ENCODE data around the gene BCR. TPM values are rescaled to one million over a fixed set of nuclear protein-coding genes. Genes with fewer than 3 reads are reported as not detected.

Gene BCR
- total RNA-seq, 2 donors from 2014 or later, result 43.3 to 50.3 TPM

DNA sequence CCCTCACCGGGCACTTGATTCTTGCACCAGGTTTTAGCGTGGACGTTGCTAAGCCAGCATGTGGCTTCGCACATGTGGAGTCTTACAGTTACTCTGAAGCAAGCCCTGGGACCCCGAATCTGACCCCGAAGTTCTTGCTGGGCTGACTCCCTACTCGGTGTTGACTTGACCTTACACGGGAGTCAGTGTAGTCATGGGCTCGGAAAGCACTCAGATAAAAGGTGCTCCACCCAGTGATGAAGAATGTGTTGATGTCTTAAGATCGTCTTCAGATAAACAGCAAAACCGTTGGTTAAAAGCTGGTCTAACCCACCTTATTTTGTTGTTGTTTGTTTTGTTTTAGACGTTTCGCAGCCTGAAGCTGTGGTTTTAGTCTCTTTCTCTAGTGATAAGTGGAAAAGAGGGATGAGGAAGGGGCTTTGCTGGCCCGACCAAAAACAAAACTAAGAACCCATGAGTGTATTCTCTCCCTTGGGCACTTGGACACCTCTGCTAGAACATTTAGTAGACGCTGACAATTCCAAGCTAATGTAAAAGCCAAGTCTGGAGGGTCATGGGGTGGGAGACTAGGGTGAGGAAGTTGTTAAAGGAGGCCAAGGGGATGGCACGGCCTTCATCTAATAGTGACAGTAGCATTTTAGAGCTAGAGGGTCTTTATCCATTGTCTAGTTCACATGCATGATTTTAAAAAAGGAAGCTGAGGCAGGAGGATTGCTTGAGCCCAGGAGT is 69.9 kb downstream of the BCR start:
- no peaks in the 10 kb centered on the region for H3K27me3 Mint-ChIP-seq
- peaks cover 26% of the 10 kb centered on the region for H3K4me1 Mint-ChIP-seq
- H3K27ac Mint-ChIP-seq, result peak overlapping the region; percentile 80
- H3K9me3 Mint-ChIP-seq, result no peaks in the 10 kb centered on the region
- no peak for ATAC-seq (replicated peaks)
- H3K36me3 Mint-ChIP-seq (ENCODE audit: low read depth), result peaks cover 17% of the 10 kb centered on the region
- peak overlapping the region; percentile 48 for H3K4me3 Mint-ChIP-seq

DNA sequence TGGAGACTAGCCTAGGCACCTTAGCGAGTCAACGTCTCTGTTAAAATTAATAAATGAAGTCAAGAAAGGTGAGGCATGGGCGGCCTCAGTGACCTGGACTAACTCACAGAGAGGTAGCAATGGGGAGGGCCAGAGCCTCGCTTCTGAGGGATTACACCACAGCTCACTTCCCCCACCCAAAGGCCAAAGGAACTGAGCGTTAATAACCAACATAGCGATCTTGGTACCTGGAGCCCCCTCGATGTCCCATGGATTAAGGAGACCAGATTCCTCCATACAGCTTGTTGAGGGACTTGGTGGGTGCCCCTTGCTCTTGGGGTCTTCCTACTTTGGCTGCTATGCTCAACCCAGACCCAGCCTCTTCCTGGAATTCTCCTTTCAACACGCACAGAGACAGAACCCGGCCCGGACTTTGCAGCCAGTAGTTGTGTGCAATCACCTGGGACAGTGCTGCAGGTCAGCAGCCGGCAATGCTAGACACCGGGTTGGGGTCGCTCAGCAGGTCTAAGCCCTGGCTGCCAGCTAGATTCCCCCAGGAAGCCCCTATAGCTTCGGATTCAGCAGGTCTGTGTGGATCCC is 70.6 kb downstream of the BCR start:
- peaks cover 21% of the 10 kb centered on the region for H3K4me1 Mint-ChIP-seq
- no peaks in the 10 kb centered on the region for H3K27me3 Mint-ChIP-seq
- peak overlapping the region; percentile 48 for H3K4me3 Mint-ChIP-seq
- H3K36me3 Mint-ChIP-seq (ENCODE audit: low read depth), result peaks cover 24% of the 10 kb centered on the region
- H3K9me3 Mint-ChIP-seq, result no peaks in the 10 kb centered on the region
- ATAC-seq (replicated peaks), result no peak
- H3K27ac Mint-ChIP-seq, result peak overlapping the region; percentile 80

DNA sequence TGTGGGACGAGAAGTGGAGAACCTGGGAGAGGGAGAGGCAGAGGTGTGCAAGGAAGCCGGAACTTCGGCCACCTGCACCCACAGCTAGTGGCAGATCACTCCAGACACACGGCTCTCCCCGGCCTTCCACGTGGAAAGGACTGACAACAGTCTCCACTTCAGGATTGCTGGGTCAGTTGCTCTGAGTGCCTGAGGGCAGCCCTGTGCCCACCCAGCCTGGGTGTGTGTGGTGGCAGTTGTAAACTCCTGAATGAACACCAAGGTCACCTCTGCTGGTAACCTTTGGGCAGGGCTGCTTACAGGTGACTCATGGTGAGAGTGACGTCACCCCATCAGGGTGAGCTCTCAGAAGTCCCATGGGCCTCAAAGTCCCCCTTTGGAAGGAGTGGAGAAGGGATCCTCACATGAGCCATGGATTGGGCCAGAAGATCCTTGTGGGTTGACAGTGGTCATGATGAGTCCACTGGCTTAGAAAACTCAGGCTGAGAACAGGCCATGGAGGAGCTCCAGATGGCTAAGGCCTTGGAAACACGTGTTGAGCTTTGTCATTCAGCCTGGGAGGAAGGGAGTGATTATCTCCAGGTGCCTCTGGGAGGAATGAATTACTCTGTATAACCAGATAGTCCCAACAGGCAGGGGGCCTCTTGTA is 71.3 kb downstream of the BCR start:
- Mint-ChIP-seq H3K27me3 (no peaks in the 10 kb centered on the region), H3K9me3 (no peaks in the 10 kb centered on the region), H3K4me1 (peaks cover 19% of the 10 kb centered on the region), H3K4me3 (no peak overlapping the region), H3K36me3 (ENCODE audit: low read depth) (peaks cover 25% of the 10 kb centered on the region), H3K27ac (peak overlapping the region; percentile 33)
- peak; percentile 88 for ATAC-seq (replicated peaks)

DNA sequence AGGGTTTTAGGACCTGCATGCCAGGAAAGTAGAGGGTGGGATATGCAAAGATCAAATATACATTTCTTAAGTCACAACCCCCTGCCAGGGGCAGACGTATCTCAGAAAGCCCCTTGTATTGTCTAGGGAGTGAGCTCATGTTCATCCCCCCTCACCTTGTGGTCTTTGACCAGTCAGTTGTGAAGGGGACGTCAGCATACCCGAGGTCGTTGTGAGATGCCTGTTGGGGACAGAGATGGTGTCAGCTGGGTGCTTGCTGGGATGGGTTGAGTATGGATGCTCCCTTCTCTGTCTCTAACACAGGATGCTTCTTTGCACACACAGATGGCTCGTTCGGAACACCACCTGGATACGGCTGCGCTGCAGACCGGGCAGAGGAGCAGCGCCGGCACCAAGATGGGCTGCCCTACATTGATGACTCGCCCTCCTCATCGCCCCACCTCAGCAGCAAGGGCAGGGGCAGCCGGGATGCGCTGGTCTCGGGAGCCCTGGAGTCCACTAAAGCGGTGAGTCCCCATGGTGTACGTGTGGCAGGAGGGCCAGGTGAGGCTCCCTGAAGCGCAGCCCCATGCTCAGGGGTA is 73.3 kb downstream of the BCR start:
- H3K9me3 Mint-ChIP-seq, result no peaks in the 10 kb centered on the region
- no peaks in the 10 kb centered on the region for H3K27me3 Mint-ChIP-seq
- H3K36me3 Mint-ChIP-seq (ENCODE audit: low read depth), result peaks cover 25% of the 10 kb centered on the region
- no peak for ATAC-seq (replicated peaks)
- peaks cover 9% of the 10 kb centered on the region for H3K4me1 Mint-ChIP-seq
- peak overlapping the region; percentile 65 for H3K27ac Mint-ChIP-seq
- H3K4me3 Mint-ChIP-seq, result no peak overlapping the region

DNA sequence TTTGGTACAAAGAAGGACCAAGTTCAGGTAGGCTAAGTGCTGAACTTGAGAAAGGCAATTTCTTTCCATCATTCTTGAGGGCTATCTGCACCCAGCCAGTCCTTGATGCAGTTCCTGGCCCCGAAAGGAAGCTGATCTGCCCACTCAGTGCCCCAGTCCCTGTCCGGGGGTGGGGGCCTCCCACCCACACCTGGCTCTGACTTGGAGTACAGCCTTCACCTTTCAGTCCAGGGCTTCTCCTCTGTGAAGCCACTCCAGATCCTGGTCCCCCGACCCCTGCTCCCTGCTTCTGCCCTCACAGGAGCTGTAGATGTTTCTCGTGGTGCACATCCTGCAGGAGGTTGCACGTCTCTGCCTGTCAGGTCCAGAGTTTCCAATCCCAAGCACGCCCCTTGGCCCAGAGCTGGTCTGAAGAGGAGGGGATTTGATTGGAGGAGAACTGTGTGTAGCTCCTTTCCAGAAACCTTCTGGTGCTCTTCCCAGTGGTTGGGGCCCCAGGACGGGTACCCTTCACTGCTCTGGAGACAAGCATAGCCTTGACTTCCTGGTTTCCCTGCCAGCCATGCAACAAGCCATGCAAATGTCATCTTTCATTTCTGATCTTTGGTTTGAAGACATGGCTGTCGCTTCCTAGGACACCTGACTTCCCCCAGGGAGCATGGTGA is 75.3 kb downstream of the BCR start:
- Mint-ChIP-seq H3K4me1 (peaks cover 3% of the 10 kb centered on the region), H3K27ac (peak overlapping the region; percentile 73), H3K27me3 (no peaks in the 10 kb centered on the region), H3K36me3 (ENCODE audit: low read depth) (peaks cover 27% of the 10 kb centered on the region), H3K4me3 (no peak overlapping the region), H3K9me3 (no peaks in the 10 kb centered on the region)
- ATAC-seq (replicated peaks), result no peak

DNA sequence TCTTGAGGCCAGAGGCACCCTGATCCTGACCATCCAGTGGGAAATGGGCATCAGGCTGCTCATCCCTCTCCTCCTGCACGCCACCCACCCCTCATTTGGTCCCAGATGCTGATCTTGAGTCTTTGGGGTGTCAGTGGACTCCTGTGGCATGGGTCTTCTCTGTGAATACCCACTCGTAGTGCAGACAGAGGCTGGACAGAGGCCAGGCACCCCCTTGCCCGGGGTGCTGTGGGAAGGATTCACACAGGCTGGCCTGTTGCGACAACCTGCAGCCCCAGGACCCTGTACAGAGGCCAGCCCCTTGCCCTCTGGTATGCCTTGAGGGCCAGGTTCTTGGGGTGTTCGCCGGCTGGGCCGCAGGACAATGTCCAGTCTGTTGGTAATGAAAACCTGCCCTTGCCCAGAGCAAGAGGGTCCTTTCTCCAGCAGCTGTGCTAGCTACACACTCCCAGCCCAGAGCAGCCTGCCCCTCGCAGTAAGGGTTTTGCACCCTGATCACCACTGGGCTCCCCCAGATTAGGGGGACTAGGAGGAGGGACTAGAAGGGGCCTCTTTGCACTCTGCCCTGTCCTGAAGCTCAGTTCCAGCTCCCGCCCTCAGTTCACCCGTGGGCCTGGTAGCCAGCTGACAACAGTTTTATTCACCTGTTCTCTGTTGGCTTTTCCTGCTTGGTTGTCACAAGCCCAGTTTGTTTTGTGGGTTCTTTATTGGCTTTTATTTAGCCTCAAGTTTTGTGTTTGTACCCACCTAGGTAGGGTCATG is 76.0 kb downstream of the BCR start:
- Mint-ChIP-seq H3K9me3 (no peaks in the 10 kb centered on the region), H3K4me3 (no peak overlapping the region), H3K4me1 (peaks cover 3% of the 10 kb centered on the region), H3K27ac (peak overlapping the region; percentile 54), H3K36me3 (ENCODE audit: low read depth) (peaks cover 34% of the 10 kb centered on the region), H3K27me3 (no peaks in the 10 kb centered on the region)
- ATAC-seq (replicated peaks), result no peak

DNA sequence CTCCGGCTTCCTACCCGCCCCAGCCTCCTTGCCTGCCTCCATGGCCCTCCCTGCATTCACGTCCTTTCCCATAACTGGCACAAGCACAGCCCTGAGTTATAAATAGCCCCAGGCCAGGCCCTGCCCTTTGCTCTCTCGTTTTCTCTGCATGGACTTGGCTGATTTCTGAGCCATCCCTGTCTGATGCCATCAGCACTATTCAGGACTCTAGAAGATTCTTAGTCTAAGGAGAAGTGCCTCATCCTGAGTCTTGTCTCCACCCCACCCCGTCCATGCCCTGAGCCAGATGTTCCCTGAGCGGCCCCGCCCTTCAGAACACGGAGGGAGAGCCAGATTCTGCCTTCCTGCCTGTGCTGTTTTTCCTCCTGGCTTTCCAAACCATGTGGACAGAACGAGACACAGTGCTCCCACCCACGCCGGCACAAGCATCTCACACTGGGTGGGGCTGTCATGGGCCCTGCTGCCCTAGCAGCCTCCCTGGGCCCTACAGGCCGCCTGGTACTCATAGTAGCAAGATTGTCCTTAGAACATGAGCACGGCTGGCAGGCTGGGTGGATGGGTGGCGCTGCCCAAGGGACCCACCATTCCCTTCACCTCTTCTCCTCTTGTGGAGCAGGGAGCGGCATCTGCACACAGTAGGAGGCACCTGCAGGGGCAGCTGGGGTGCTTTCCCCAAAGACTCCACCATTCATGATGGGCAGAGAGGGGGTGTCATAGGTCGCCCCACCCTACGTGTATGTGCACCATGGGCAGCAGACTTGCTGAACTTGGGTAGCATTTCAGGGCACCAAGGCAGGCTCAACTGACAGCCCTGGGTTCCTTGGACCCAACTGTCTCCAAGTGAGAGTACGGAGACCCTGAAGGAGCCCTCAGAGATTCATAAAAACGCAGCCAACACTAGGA is 76.9 kb downstream of the BCR start:
- no peak overlapping the region for H3K4me3 Mint-ChIP-seq
- H3K36me3 Mint-ChIP-seq (ENCODE audit: low read depth), result peaks cover 36% of the 10 kb centered on the region
- H3K27me3 Mint-ChIP-seq, result no peaks in the 10 kb centered on the region
- no peaks in the 10 kb centered on the region for H3K9me3 Mint-ChIP-seq
- ATAC-seq (replicated peaks), result no peak
- peak overlapping the region; percentile 54 for H3K27ac Mint-ChIP-seq
- peaks cover 3% of the 10 kb centered on the region for H3K4me1 Mint-ChIP-seq

DNA sequence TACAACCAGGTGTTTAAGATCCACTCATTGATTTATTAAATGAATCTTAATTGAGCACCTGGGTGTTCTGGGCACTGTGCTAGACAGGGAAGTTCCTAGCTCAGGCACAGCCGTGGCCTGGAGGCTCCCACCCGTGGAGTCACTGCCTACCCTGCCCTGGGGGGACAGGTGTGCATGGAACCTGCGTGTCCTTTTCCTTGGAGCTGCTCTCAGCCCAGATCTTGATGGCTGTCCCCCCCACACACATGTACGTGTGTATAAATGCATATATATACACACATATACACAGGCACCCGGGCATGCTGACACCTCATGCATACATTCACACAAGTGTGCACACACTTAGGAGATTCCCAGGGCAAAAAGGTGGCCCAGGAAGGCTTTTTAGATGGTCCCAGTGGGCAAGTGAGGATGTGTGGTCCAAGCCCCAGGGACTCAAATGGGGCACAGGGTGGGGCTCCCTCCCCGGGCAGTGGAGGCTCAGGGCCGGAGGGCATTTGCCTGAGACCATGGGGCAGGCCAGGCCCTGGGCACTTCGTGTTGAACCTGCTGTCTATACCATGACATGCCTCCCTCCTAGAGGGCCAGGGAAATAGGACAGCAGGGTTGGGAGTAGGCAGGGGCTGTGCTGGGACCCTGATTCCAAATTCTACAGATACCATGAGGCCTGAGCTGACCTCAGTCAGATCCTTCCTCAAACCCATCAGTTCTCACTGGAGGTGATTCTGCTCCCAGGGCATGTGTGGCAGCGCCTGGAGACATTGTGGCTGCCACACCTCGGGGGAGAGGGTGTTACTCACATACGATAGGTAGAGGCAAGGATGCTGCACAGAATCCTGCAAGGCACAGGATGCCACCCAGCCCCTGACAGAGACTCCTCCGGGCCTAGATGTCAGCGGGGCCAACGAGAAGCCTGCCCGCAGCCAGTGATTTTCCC is 77.8 kb downstream of the BCR start:
- Mint-ChIP-seq H3K4me1 (peaks cover 3% of the 10 kb centered on the region), H3K36me3 (ENCODE audit: low read depth) (peaks cover 37% of the 10 kb centered on the region), H3K27ac (no peak overlapping the region), H3K4me3 (no peak overlapping the region), H3K27me3 (no peaks in the 10 kb centered on the region), H3K9me3 (no peaks in the 10 kb centered on the region)
- ATAC-seq (replicated peaks), result no peak

DNA sequence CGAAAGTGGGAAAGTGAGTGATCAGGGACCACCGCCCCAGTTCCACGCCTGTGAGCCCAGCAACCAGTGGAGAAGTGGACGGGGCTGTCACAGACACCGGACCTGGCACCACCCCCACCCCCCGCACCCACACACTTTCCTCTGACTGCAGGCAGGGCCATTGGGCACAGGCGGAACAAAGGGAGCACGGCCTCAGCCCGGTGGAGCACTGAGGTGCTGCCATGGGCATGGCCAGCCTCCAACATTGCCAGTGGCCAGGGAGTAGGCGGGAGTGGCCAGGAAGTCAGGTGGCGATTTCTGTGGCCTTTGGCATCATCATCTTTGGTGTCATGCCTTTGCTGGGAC is 78.5 kb downstream of the BCR start:
- Mint-ChIP-seq H3K27me3 (no peaks in the 10 kb centered on the region), H3K27ac (no peak overlapping the region), H3K9me3 (no peaks in the 10 kb centered on the region), H3K4me1 (peaks cover 2% of the 10 kb centered on the region), H3K4me3 (no peak overlapping the region), H3K36me3 (ENCODE audit: low read depth) (peaks cover 40% of the 10 kb centered on the region)
- no peak for ATAC-seq (replicated peaks)

DNA sequence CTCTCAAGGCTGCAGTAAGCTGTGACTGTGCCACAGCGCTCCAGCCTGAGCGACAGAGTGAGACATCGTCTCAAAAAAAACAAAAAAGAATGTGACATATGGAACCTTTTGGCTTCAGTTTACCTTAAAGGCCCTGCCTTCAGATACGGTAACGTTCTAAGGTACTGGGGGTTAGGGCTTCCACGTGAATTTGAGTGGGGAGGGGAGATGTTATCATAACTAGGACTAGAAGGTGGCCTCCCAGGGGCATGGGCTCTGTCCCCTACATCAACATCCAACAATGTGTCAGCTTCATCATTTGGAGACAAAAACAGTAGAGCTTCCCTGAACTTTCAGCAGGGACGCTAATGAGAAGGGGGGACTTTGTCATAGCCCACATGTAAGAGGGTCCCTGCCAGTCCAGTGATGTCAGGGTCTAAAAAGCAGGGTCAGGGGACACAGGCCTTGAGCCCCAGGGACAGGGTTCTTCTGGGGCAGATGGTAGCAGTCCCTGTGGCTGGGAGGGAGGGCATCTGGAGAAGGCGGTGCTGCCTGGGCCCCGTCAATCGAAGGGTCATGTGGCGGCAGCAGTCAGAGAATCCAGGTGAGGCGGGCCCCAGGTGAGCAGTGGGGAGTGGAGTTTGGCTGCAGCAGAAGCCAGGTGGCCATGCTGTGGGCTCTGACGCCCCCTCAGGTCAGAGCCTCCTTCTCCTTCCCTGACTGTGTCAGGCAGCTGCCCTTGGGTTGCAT is 79.8 kb downstream of the BCR start:
- Mint-ChIP-seq H3K27ac (no peak overlapping the region), H3K36me3 (ENCODE audit: low read depth) (peaks cover 40% of the 10 kb centered on the region), H3K9me3 (no peaks in the 10 kb centered on the region), H3K4me3 (no peak overlapping the region), H3K4me1 (no peaks in the 10 kb centered on the region), H3K27me3 (no peaks in the 10 kb centered on the region)
- no peak for ATAC-seq (replicated peaks)

DNA sequence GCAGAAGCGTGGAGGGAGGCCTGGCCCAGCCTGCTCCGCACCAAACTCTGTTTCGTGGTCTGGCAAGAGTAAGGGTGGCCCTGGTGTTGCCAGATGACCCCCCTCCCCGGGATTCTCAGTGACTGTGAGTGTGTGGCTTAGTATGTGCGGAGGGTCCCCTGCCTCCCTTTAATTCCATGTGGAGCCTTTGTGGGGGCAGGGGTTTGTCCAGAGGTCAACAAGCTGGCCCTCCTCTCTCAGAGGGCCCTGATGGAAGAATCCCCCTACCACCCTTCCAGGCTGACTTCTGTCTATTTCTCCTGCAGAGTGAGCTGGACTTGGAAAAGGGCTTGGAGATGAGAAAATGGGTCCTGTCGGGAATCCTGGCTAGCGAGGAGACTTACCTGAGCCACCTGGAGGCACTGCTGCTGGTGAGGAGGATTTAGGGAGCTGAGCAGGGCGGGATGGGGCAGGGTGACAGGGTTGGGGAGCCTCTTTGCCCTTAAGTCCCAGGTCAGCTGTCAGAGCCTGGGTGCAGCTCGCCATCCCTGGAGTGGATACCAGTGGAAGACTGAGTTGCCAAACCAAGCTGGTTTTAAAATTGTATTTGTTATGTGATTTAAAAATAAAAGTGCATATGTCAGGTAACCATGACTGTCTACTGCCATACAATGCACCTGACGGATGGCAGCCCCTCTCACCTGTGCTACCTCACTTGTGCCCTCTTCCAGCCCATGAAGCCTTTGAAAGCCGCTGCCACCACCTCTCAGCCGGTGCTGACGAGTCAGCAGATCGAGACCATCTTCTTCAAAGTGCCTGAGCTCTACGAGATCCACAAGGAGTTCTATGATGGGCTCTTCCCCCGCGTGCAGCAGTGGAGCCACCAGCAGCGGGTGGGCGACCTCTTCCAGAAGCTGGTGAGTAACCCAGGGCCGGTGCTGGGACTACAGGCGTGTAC is 80.6 kb downstream of the BCR start:
- H3K4me3 Mint-ChIP-seq, result no peak overlapping the region
- no peaks in the 10 kb centered on the region for H3K9me3 Mint-ChIP-seq
- ATAC-seq (replicated peaks), result no peak
- no peaks in the 10 kb centered on the region for H3K27me3 Mint-ChIP-seq
- no peaks in the 10 kb centered on the region for H3K4me1 Mint-ChIP-seq
- no peak overlapping the region for H3K27ac Mint-ChIP-seq
- H3K36me3 Mint-ChIP-seq (ENCODE audit: low read depth), result peaks cover 40% of the 10 kb centered on the region

All from activated T-helper 17 cell treated with anti-CD3 and anti-CD28 coated beads, Interleukin-2, amount 50 U/mL, for 72 hours (primary cell).